ENCODE measurements around the gene MRPL21.

The MRPL21 gene

GRCh38 chr11:68930991-68931855, 27.6 kb upstream of the MRPL21 start:
- no peak overlapping the region for H3K4me3 ChIP-seq (ENCODE audit: low read depth, low read length)
- no peak for DNase-seq (ENCODE audit: low read depth)
- no peak for TF ChIP-seq CTCF (IDR thresholded peaks at IDR 0.05; ENCODE audit: control insufficient read depth, extremely low read depth, insufficient read depth)

GRCh38 chr11:68929706-68930570, 26.3 kb upstream of the MRPL21 start:
- no peak for DNase-seq (ENCODE audit: low read depth)
- TF ChIP-seq CTCF (IDR thresholded peaks at IDR 0.05; ENCODE audit: control insufficient read depth, extremely low read depth, insufficient read depth), result no peak
- no peak overlapping the region for H3K4me3 ChIP-seq (ENCODE audit: low read depth, low read length)

- no peak for TF ChIP-seq CTCF (IDR thresholded peaks at IDR 0.05; ENCODE audit: control insufficient read depth, extremely low read depth, insufficient read depth)
- no peak for DNase-seq (ENCODE audit: low read depth)
- H3K4me3 ChIP-seq (ENCODE audit: low read depth, low read length), result no peak overlapping the region
Measured at GRCh38 chr11:68929135-68929534, 25.5 kb upstream of the MRPL21 start.

GRCh38 chr11:68928136-68928880, 24.7 kb upstream of the MRPL21 start:
- no peak for TF ChIP-seq CTCF (IDR thresholded peaks at IDR 0.05; ENCODE audit: control insufficient read depth, extremely low read depth, insufficient read depth)
- no peak overlapping the region for H3K4me3 ChIP-seq (ENCODE audit: low read depth, low read length)
- DNase-seq (ENCODE audit: low read depth), result no peak

GRCh38 chr11:68927280-68928135, 23.9 kb upstream of the MRPL21 start:
- no peak overlapping the region for H3K4me3 ChIP-seq (ENCODE audit: low read depth, low read length)
- TF ChIP-seq CTCF (IDR thresholded peaks at IDR 0.05; ENCODE audit: control insufficient read depth, extremely low read depth, insufficient read depth), result no peak
- DNase-seq (ENCODE audit: low read depth), result peak; percentile 33

GRCh38 chr11:68925611-68926010, 22.0 kb upstream of the MRPL21 start:
- DNase-seq (ENCODE audit: low read depth), result no peak
- no peak overlapping the region for H3K4me3 ChIP-seq (ENCODE audit: low read depth, low read length)
- TF ChIP-seq CTCF (IDR thresholded peaks at IDR 0.05; ENCODE audit: control insufficient read depth, extremely low read depth, insufficient read depth), result no peak
